ENCODE measurements around the gene ACAA2.

GRCh38 chr18:49764032-49764431 is 49.3 kb downstream of the ACAA2 start:
- TF ChIP-seq POLR2A (IDR thresholded peaks at IDR 0.05; ENCODE audit: low read depth, low read length) (no peak), NFYB (IDR thresholded peaks at IDR 0.05; ENCODE audit: insufficient read depth, low read depth, low read length) (no peak)
